Measurements from ENCODE around the gene LINC01488.

DNA sequence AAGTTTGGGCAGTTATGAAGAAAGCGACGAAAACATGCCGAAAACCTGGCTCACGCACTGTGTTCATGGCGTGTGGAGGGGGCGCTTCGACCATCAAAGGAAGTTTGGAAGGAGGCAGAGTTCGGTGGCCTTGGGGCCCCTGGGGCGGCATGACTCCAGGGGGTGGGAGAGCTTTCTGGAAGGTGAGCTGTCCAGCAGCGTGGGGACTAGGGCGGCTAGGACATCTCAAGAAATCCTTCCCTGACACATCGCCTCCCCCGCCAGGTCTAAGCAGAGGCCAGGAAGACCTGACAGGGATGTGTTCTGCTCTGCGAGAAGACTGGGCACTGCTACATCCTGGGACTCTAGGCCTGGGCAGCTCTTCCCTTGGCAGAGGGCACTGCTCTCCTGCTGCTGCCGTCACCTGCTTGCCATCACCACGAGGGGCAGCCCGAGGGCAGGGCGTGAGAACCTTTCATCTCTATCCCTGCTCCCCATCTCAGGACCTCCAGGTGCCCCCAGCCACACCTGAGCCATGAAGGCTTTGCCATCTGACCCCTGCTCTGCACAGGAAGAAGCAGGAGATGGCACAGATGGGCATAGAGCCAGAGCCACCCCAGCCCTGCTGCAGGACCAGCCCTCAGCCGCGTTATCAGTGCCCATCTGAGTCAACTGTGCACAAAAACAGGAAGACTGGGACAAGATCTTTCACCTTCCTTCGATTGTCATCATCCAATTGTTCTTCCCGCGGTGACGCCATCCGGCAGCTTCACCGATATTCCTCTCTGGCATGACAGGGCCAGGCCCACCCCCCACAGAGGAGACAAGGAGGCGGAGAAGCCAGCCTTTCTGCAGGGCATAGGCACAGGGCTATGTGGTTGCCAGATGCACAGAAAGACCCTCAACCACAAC, 12.7 kb downstream of the LINC01488 start:
- TF ChIP-seq, protein P1, sequence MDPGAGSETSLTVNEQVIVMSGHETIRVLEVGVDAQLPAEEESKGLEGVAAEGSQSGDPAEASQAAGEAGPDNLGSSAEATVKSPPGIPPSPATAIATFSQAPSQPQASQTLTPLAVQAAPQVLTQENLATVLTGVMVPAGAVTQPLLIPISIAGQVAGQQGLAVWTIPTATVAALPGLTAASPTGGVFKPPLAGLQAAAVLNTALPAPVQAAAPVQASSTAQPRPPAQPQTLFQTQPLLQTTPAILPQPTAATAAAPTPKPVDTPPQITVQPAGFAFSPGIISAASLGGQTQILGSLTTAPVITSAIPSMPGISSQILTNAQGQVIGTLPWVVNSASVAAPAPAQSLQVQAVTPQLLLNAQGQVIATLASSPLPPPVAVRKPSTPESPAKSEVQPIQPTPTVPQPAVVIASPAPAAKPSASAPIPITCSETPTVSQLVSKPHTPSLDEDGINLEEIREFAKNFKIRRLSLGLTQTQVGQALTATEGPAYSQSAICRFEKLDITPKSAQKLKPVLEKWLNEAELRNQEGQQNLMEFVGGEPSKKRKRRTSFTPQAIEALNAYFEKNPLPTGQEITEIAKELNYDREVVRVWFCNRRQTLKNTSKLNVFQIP (CRISPR knock-in tag; IDR thresholded peaks at IDR 0.05; ENCODE audit: borderline replicate concordance, low read depth), result no peak
- no peak for TF ChIP-seq ARNTL (CRISPR knock-in tag; IDR thresholded peaks at IDR 0.05; ENCODE audit: borderline replicate concordance, low read depth)
